Heart left ventricle (tissue), 16 donors: ENCODE data around the gene TSNAX. TPM values are rescaled to one million over a fixed set of nuclear protein-coding genes. Genes with fewer than 3 reads are reported as not detected.

ENCODE experiments used
- ATAC-seq, 4 donors: fragments of 200-7000 bp; cut with Tn5 transposase; one replicate each; pipeline ENCODE4 v1.9.1; 2020 to 2022; ENCODE audit warnings: moderate library complexity in 4 of 4, mild to moderate bottlenecking in 3 of 4, moderate number of reproducible peaks in 1 of 4
- DNase-seq, 5 donors: peaks; one replicate each; pipeline ENCODE4 v3.0.0-alpha.2; 2020
- H3K27ac ChIP-seq, 12 donors: fragments of 200-600 bp; sonication (generic) in 4 of 12; one replicate each; pipeline versions ENCODE4 v1.5.0 to v1.8.0; 2016 to 2022; ENCODE audit warnings: mild to moderate bottlenecking in 2 of 12
- H3K27me3 ChIP-seq, 9 donors: fragments of 200-600 bp; sonication (generic) in 2 of 9; one replicate each; pipeline versions ENCODE4 v1.5.1 to v1.8.0; 2016 to 2022; ENCODE audit warnings: mild to moderate bottlenecking in 3 of 9
- H3K36me3 ChIP-seq, 9 donors: fragments of 200-600 bp; sonication (generic) in 2 of 9; one replicate each; pipeline versions ENCODE4 v1.5.0 to v1.8.0; 2018 to 2022; ENCODE audit warnings: mild to moderate bottlenecking in 2 of 9
- H3K4me1 ChIP-seq, 12 donors: fragments of 200-600 bp; sonication (generic) in 4 of 12; one replicate each; pipeline versions ENCODE4 v1.5.0 to v1.8.0; 2016 to 2022; ENCODE audit warnings: mild to moderate bottlenecking in 3 of 12
- H3K4me3 ChIP-seq, 12 donors: fragments of 200-600 bp; sonication (generic) in 4 of 12; one replicate each; pipeline versions ENCODE4 v1.5.0 to v1.8.0; 2017 to 2022; ENCODE audit warnings: mild to moderate bottlenecking in 9 of 12, moderate library complexity in 4 of 12
- H3K9me3 ChIP-seq, 12 donors: fragments of 200-600 bp; sonication (generic) in 4 of 12; one replicate each; pipeline versions ENCODE4 v1.5.0 to v1.8.0; 2016 to 2022; ENCODE audit warnings: mild to moderate bottlenecking in 1 of 12
- POLR2A ChIP-seq, 2 donors: fragments of 450-650 bp; IDR thresholded peaks; one replicate each; pipeline ENCODE4 v1.6.1; 2017; ENCODE audit warnings: antibody characterized with exemption in 2 of 2, mild to moderate bottlenecking in 2 of 2, moderate library complexity in 2 of 2
- WGBS, 4 donors: extraction: QIAGEN DNeasy Blood & Tissue Kit in 2 of 4; methylation state at CpG; one replicate each; pipeline versions ENCODE4 v1.1.5 to v1.1.7; 2013 to 2018; 5-methylcytosine and 5-hydroxymethylcytosine counted together
- intact Hi-C, 10 donors: fragments of 100-400 bp; cut with DNase I; formaldehyde crosslinking; loops; one replicate each; pipeline versions ENCODE4 v1.11.1 to v1.14.2; 2022
- polyA plus RNA-seq, 2 donors: library from polyadenylated mRNA; stranded (reverse); fragments of 200-250 nt; gene quantifications; one replicate each; pipeline ENCODE4 v1.2.3, GENCODE V29; 2013
- total RNA-seq, 9 donors: library from RNA; depleted of rRNA in 2 of 9; stranded (reverse); fragments of >200 nt in 2 of 9; fragmentation: NEBNext Ultra II Directional in 3 of 9; extraction: Animal tissue kit (Norgen Biotek cat#: 25700) in 3 of 9; gene quantifications; one replicate each; pipeline versions ENCODE4 v1.1.0 to v1.2.4, GENCODE V29; 2016 to 2023
- TF ChIP-seq, protein P1 (sequence below), 12 donors: fragments of 200-600 bp; sonication (generic) in 4 of 12; IDR thresholded peaks; one replicate each; pipeline versions ENCODE4 v1.5.0 to v1.8.0; 2018 to 2022; ENCODE audit warnings: antibody characterized with exemption in 12 of 12, mild to moderate bottlenecking in 5 of 12
- donor health status: ischemic (EF 13 %, LVEDD 7.1; RV severe dilation, severe dysfunction).
- donor health status: healthy with polysubstance abuse.
- donor health status: DM: no; HTN: yes; CAD: no.
- donor health status: DM: no; HTN: no; CAD: no.
- donor health status: ischemic (EF 25% LVEDD 6.9; RV normal size, moderate dysfunction).
- donor health status: ischemic (EF 25% LVEDD 5.7; RV mildly dilated, moderate dysfunction).
- donor health status: healthy.
- donor health status: DM: yes; HTN: yes; CAD: no.
- donor health status: ischemic (EF 35%, LVEDD 5.7; RV mildly dilated, moderate dysfunction).
- donor health status: nonischemic (EF 11% LVEDD 7.7; RV severe dilation, severe dysfunction).
- donor health status: DM: yes; HTN: yes; CAD: no.
- donor health status: PGD.
- donor health status: ischemic (EF 29% LVEDD 5.4; RV normal size, mild dysfunction).
- donor health status: nonischemic (EF 23%, LVEDD 6.1; RV moderate dilation, normal function).

The TSNAX gene
- total and polyA plus RNA-seq, 11 donors = 9.7 to 43.5 (median 31.7) TPM

- intact Hi-C loops = no loop called here
- 68 to 74% (median 71%) methylated on average over 5 of the region's 5 CpGs for WGBS, 4 donors
These were observed 9.9 kb upstream of the TSNAX start for GRCh38 chr1:231518485-231519034.

GRCh38 chr1:231519166-231519565, 9.3 kb upstream of the TSNAX start:
- DNase-seq = no peak
- intact Hi-C loops = no loop called here
- Histone ChIP-seq H3K36me3 (no peaks in the 10 kb centered on the region), H3K4me1 (peaks cover 0 to 27% (median 0%) of the 10 kb centered on the region in 12 donors), H3K27ac (no peak overlapping the region), H3K27me3 (no peaks in the 10 kb centered on the region), H3K4me3 (no peak overlapping the region), H3K9me3 (no peaks in the 10 kb centered on the region)
- 79 to 91% (median 90%) methylated on average over 2 of the region's 2 CpGs for whole genome bisulfite sequencing, 4 donors
- ATAC-seq = no peak
- no peak for TF ChIP-seq POLR2A (IDR thresholded peaks at IDR 0.05)
- TF ChIP-seq, protein P1, sequence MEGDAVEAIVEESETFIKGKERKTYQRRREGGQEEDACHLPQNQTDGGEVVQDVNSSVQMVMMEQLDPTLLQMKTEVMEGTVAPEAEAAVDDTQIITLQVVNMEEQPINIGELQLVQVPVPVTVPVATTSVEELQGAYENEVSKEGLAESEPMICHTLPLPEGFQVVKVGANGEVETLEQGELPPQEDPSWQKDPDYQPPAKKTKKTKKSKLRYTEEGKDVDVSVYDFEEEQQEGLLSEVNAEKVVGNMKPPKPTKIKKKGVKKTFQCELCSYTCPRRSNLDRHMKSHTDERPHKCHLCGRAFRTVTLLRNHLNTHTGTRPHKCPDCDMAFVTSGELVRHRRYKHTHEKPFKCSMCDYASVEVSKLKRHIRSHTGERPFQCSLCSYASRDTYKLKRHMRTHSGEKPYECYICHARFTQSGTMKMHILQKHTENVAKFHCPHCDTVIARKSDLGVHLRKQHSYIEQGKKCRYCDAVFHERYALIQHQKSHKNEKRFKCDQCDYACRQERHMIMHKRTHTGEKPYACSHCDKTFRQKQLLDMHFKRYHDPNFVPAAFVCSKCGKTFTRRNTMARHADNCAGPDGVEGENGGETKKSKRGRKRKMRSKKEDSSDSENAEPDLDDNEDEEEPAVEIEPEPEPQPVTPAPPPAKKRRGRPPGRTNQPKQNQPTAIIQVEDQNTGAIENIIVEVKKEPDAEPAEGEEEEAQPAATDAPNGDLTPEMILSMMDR (IDR thresholded peaks at IDR 0.05) = no peak

More at GRCh38 chr1:231518485-231519034, 9.9 kb upstream of the TSNAX start:
- ATAC-seq (no peak), DNase-seq (no peak)
- no peak for TF ChIP-seq POLR2A (IDR thresholded peaks at IDR 0.05)
- TF ChIP-seq, protein P1 (IDR thresholded peaks at IDR 0.05) = no peak
- H3K4me1 ChIP-seq = peaks cover 0 to 21% (median 0%) of the 10 kb centered on the region in 12 donors
- H3K9me3 ChIP-seq = no peaks in the 10 kb centered on the region
- H3K27ac ChIP-seq = no peak overlapping the region
- H3K4me3 ChIP-seq = no peak overlapping the region
- H3K36me3 ChIP-seq = no peaks in the 10 kb centered on the region
- no peaks in the 10 kb centered on the region for H3K27me3 ChIP-seq

DNA sequence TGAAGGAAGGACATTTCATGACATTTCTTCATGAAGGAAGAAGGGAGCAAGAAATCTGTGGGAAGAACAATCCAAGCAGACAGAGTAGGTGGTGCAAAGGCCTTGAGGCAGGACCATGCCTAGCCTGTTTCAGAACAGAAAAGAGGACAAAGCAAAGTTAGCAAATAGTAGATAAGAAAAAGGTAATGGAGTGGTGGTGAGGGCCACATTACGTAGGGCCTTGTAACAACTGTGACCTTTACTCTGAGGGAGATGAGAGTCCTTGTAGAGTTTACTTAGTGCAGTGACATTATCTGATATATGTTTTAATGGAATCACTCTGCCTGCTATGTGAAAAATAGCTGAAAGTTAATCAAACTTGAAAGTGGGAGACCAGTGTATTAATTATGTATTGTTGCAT, 6.4 kb upstream of the TSNAX start:
- ATAC-seq (no peak), DNase-seq (no peak)
- peaks cover 0 to 12% (median 0%) of the 10 kb centered on the region in 12 donors for H3K4me1 ChIP-seq
- no peak overlapping the region for H3K27ac ChIP-seq
- no peak for TF ChIP-seq POLR2A (IDR thresholded peaks at IDR 0.05)
- TF ChIP-seq, protein P1 (IDR thresholded peaks at IDR 0.05) = no peak
- no peaks in the 10 kb centered on the region for H3K36me3 ChIP-seq
- H3K9me3 ChIP-seq = no peaks in the 10 kb centered on the region
- H3K27me3 ChIP-seq = no peaks in the 10 kb centered on the region
- intact Hi-C loops = no loop called here
- 90 to 99% (median 98%) methylated on average over 1 of the region's 1 CpG for WGBS, 4 donors
- no peak overlapping the region for H3K4me3 ChIP-seq

- 91 to 93% (median 92%) methylated on average over 2 of the region's 2 CpGs for WGBS, 4 donors
These were observed 5.4 kb upstream of the TSNAX start for GRCh38 chr1:231522931-231523642.

More at GRCh38 chr1:231522931-231523642, 5.4 kb upstream of the TSNAX start:
- H3K27me3 ChIP-seq = no peaks in the 10 kb centered on the region
- peak overlapping the region in 1 of 12 donors; percentile 55 for H3K27ac ChIP-seq
- peaks cover 0 to 20% (median 5%) of the 10 kb centered on the region in 12 donors for H3K4me1 ChIP-seq
- TF ChIP-seq POLR2A (IDR thresholded peaks at IDR 0.05) = no peak
- TF ChIP-seq, protein P1 (IDR thresholded peaks at IDR 0.05) = no peak
- ATAC-seq = no peak
- no peak for DNase-seq
- H3K9me3 ChIP-seq = no peaks in the 10 kb centered on the region
- no peaks in the 10 kb centered on the region for H3K36me3 ChIP-seq
- H3K4me3 ChIP-seq = no peak overlapping the region
- intact Hi-C loops = no loop called here
